WTC11 (cell line): ENCODE measurements around the gene GSG1L. TPM values are rescaled to one million over a fixed set of nuclear protein-coding genes. Genes with fewer than 3 reads are reported as not detected.

Experiments
- ATAC-seq: fragments of 200-7000 bp; cut with Tn5 transposase; 2 replicates; pipeline ENCODE4 v1.10.0; 2021; ENCODE audit warnings: mild to moderate bottlenecking, moderate library complexity
- CTCF ChIA-PET: fragments of 300-600 bp; sonication (Branson Sonifier 250); formaldehyde crosslinking; loops from one replicate; lab custom pipeline; 2021; ENCODE audit warnings: antibody characterized with exemption; lab: Charles Lee
- POLR2A ChIA-PET: fragments of 350-600 bp; sonication (Branson Sonifier 250); formaldehyde crosslinking; loops from one replicate; lab custom pipeline; 2021; ENCODE audit warnings: antibody characterized with exemption; lab: Charles Lee
- DNase-seq: peaks from one replicate; pipeline ENCODE4 v3.0.0; 2021; ENCODE audit warnings: low spot score
- H3K27ac Mint-ChIP-seq: 2 replicates; pipeline ENCODE4 v1.8.0; 2021; ENCODE audit warnings: mixed read lengths
- H3K27me3 Mint-ChIP-seq: 2 replicates; pipeline ENCODE4 v1.8.0; 2021; ENCODE audit warnings: low read depth, mild to moderate bottlenecking, moderate library complexity, mixed read lengths
- H3K36me3 Mint-ChIP-seq: 2 replicates; pipeline ENCODE4 v1.8.0; 2021; ENCODE audit warnings: mixed read lengths
- H3K4me1 Mint-ChIP-seq: 2 replicates; pipeline ENCODE4 v1.8.0; 2022; ENCODE audit warnings: mixed read lengths
- H3K4me3 Mint-ChIP-seq: 2 replicates; pipeline ENCODE4 v1.8.0; 2021; ENCODE audit warnings: mild to moderate bottlenecking, moderate library complexity, mixed read lengths
- H3K9me3 Mint-ChIP-seq: 2 replicates; pipeline ENCODE4 v1.8.0; 2021; ENCODE audit warnings: mixed read lengths
- AFF4 ChIP-seq: sonication (generic); formaldehyde crosslinking; IDR thresholded peaks from 2 replicates; pipeline ENCODE4 v1.8.1; 2023; ENCODE audit warnings: mild to moderate bottlenecking, missing genetic modification reagents, borderline replicate concordance
- AR ChIP-seq: fragments of 250-450 bp; sonication (Bioruptor Pico); IDR thresholded peaks from 2 replicates; pipeline ENCODE4 v1.9.0; 2021; ENCODE audit warnings: mild to moderate bottlenecking
- ARID4B ChIP-seq: sonication (generic); formaldehyde crosslinking; IDR thresholded peaks from 2 replicates; pipeline ENCODE4 v1.8.0; 2023; ENCODE audit warnings: missing genetic modification reagents, mild to moderate bottlenecking, borderline replicate concordance
- ATF6 ChIP-seq: sonication (generic); formaldehyde crosslinking; IDR thresholded peaks from 2 replicates; pipeline ENCODE4 v1.8.1; 2023; ENCODE audit warnings: mild to moderate bottlenecking, missing genetic modification reagents
- E2F5 ChIP-seq: sonication (generic); formaldehyde crosslinking; IDR thresholded peaks from 2 replicates; pipeline ENCODE4 v1.8.1; 2022; ENCODE audit warnings: mild to moderate bottlenecking, moderate library complexity, missing genetic modification reagents
- ELF4 ChIP-seq: sonication (generic); formaldehyde crosslinking; IDR thresholded peaks from 2 replicates; pipeline ENCODE4 v1.8.1; 2022; ENCODE audit warnings: low read depth, mild to moderate bottlenecking, moderate library complexity, missing genetic modification reagents
- FOXJ3 ChIP-seq: sonication (generic); formaldehyde crosslinking; IDR thresholded peaks from 2 replicates; pipeline ENCODE4 v1.9.0; 2021; ENCODE audit warnings: missing genetic modification reagents, mild to moderate bottlenecking, borderline replicate concordance
- GABPB1 ChIP-seq: sonication (generic); formaldehyde crosslinking; IDR thresholded peaks from 2 replicates; pipeline ENCODE4 v1.8.1; 2023; ENCODE audit warnings: mild to moderate bottlenecking, missing genetic modification reagents
- IRF1 ChIP-seq: sonication (generic); formaldehyde crosslinking; IDR thresholded peaks from 2 replicates; pipeline ENCODE4 v1.8.0; 2023; ENCODE audit warnings: missing genetic modification reagents
- JAZF1 ChIP-seq: fragments of 250-450 bp; sonication (Bioruptor Pico); IDR thresholded peaks from 2 replicates; pipeline ENCODE4 v1.9.0; 2021; ENCODE audit warnings: moderate library complexity, mild to moderate bottlenecking, inconsistent platforms
- NR2C2 ChIP-seq: sonication (generic); formaldehyde crosslinking; IDR thresholded peaks from 2 replicates; pipeline ENCODE4 v1.8.0; 2022; ENCODE audit warnings: mild to moderate bottlenecking, missing genetic modification reagents
- RORB ChIP-seq: fragments of 250-450 bp; sonication (Bioruptor Pico); IDR thresholded peaks from 2 replicates; pipeline ENCODE4 v1.9.0; 2021; ENCODE audit warnings: mild to moderate bottlenecking
- TEAD4 ChIP-seq: sonication (generic); formaldehyde crosslinking; IDR thresholded peaks from 2 replicates; pipeline ENCODE4 v1.8.0; 2022; ENCODE audit warnings: mild to moderate bottlenecking, missing genetic modification reagents
- USF1 ChIP-seq: sonication (generic); formaldehyde crosslinking; IDR thresholded peaks from 2 replicates; pipeline ENCODE4 v1.8.0; 2022; ENCODE audit warnings: mild to moderate bottlenecking, missing genetic modification reagents
- ZBTB21 ChIP-seq: sonication (generic); formaldehyde crosslinking; IDR thresholded peaks from 2 replicates; pipeline ENCODE4 v1.8.1; 2023; ENCODE audit warnings: mild to moderate bottlenecking, missing genetic modification reagents, borderline replicate concordance
- ZNF281 ChIP-seq: sonication (generic); formaldehyde crosslinking; IDR thresholded peaks from 2 replicates; pipeline ENCODE4 v1.8.0; 2023; ENCODE audit warnings: mild to moderate bottlenecking, missing genetic modification reagents
- total RNA-seq: library from RNA; stranded (reverse); gene quantifications from 3 replicates; pipeline ENCODE4 v1.2.3, GENCODE V29; 2021

Gene GSG1L
- total RNA-seq, 1 experiment from 2014 or later: 0.28 TPM

GRCh38 chr16:28014851-28015250 is 48.7 kb downstream of the GSG1L start:
- H3K36me3 Mint-ChIP-seq: no peaks in the 10 kb centered on the region
- TF ChIP-seq IRF1 (CRISPR knock-in tag): no peak
- TF ChIP-seq JAZF1 (CRISPR knock-in tag): no peak
- TF ChIP-seq FOXJ3 (CRISPR knock-in tag): no peak
- TF ChIP-seq ZBTB21 (CRISPR knock-in tag): no peak
- TF ChIP-seq NR2C2 (CRISPR knock-in tag): no peak
- no peak for TF ChIP-seq E2F5 (CRISPR knock-in tag)
- no peak for TF ChIP-seq ATF6 (CRISPR knock-in tag)
- no peak for TF ChIP-seq TEAD4 (CRISPR knock-in tag)
- TF ChIP-seq RORB (CRISPR knock-in tag): no peak
- TF ChIP-seq GABPB1 (CRISPR knock-in tag): no peak
- no peak for TF ChIP-seq AR (CRISPR knock-in tag)
- TF ChIP-seq, all 79 proteins: peak for 0
- Mint-ChIP-seq H3K4me3 (no peak overlapping the region), H3K4me1 (no peaks in the 10 kb centered on the region), H3K27ac (no peak overlapping the region), H3K9me3 (peaks cover 14% of the 10 kb centered on the region), H3K27me3 (peaks cover 3% of the 10 kb centered on the region; the same call in 1 of the 2 replicates)
- CTCF ChIA-PET: interaction anchor here (0.8 to 1.5 kb wide), 3 partner anchors 55 to 122 kb away, joined by 3 read pairs; no protein-coding TSS in a partner anchor
- DNase-seq: no peak
- POLR2A ChIA-PET: no interaction called here
- no peak for ATAC-seq

GRCh38 chr16:28013878-28014277 is 49.6 kb downstream of the GSG1L start:
- 0 out of 2 replicates have a peak, but pooled peaks cover 3% of the 10 kb centered on the region for H3K27me3 Mint-ChIP-seq
- H3K27ac Mint-ChIP-seq: no peak overlapping the region
- no peaks in the 10 kb centered on the region for H3K4me1 Mint-ChIP-seq
- no peaks in the 10 kb centered on the region for H3K36me3 Mint-ChIP-seq
- no peak overlapping the region for H3K4me3 Mint-ChIP-seq
- DNase-seq: no peak
- CTCF ChIA-PET: interaction anchor here (0.8 kb wide), 1 partner anchor 56 kb away, joined by 3 read pairs; no protein-coding TSS in a partner anchor
- POLR2A ChIA-PET: no interaction called here
- ATAC-seq: no peak
- H3K9me3 Mint-ChIP-seq: peaks cover 8% of the 10 kb centered on the region
- no peak for TF ChIP-seq FOXJ3 (CRISPR knock-in tag)
- TF ChIP-seq ZNF281 (CRISPR knock-in tag): no peak
- no peak for TF ChIP-seq ARID4B (CRISPR knock-in tag)
- TF ChIP-seq ELF4 (CRISPR knock-in tag): no peak
- no peak for TF ChIP-seq AFF4 (CRISPR knock-in tag)
- no peak for TF ChIP-seq USF1
